ACC112 (cell line): ENCODE results near the gene MR1.

ENCODE experiments used
- H2AFZ ChIP-seq: fragments of 200-600 bp; sonication (generic); one replicate; pipeline ENCODE4 v1.6.0; 2017; ENCODE audit warnings: antibody characterized with exemption, low read length; ENCODE audit not compliant: unreplicated experiment
- H3K27ac ChIP-seq: fragments of 200-600 bp; sonication (generic); 2 replicates; pipeline ENCODE4 v1.5.1; 2014; ENCODE audit warnings: low read depth, mild to moderate bottlenecking, antibody characterized with exemption, low read length, moderate library complexity
- H3K27me3 ChIP-seq: fragments of 200-600 bp; sonication (generic); 2 replicates; pipeline ENCODE4 v1.6.1; 2014; ENCODE audit warnings: mild to moderate bottlenecking, antibody characterized with exemption, low read length, moderate library complexity, mixed read lengths; ENCODE audit not compliant: insufficient read depth
- H3K36me3 ChIP-seq: fragments of 200-600 bp; sonication (generic); 2 replicates; pipeline ENCODE4 v1.6.1; 2016; ENCODE audit warnings: mild to moderate bottlenecking, antibody characterized with exemption, low read length, moderate library complexity, mixed read lengths; ENCODE audit not compliant: insufficient read depth
- H3K4me1 ChIP-seq: fragments of 200-600 bp; sonication (generic); one replicate; pipeline ENCODE4 v1.6.1; 2016; ENCODE audit warnings: low read length, mixed read lengths; ENCODE audit not compliant: insufficient read depth, unreplicated experiment, control insufficient read depth
- H3K4me3 ChIP-seq: fragments of 200-600 bp; sonication (generic); 2 replicates; pipeline ENCODE4 v1.5.1; 2014; ENCODE audit warnings: mild to moderate bottlenecking, low read depth, low read length
- H3K79me2 ChIP-seq: fragments of 200-600 bp; sonication (generic); one replicate; pipeline ENCODE4 v1.6.0; 2016; ENCODE audit warnings: low read length; ENCODE audit not compliant: control insufficient read depth, unreplicated experiment, insufficient read depth

The MR1 gene

DNA sequence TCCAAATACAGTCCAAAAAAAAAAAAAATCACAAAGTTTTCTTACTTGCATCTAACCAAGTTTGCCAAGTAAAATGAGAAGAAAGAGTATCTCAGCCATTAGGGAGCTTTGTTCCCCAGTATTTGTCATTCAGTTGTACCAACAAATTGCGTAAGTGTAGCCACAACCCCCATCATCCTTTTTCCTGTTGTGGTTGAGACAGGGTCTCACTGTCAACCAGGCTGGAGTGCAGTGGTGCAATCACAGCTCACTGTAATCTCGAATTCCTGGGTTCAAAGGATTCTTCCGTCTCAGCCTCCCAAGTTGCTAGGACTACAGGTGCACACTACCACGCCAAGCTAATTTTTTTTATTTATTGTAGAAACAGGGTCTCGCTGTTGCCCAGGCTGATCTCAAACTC, 20.6 kb upstream of the MR1 start:
- Histone ChIP-seq H3K4me1 (peaks cover 16% of the 10 kb centered on the region), H3K36me3 (no peaks in the 10 kb centered on the region; the same call in 1 of the 2 replicates), H2AFZ (no peak overlapping the region), H3K79me2 (peaks cover 73% of the 10 kb centered on the region), H3K27me3 (no peaks in the 10 kb centered on the region), H3K27ac (no peak overlapping the region), H3K4me3 (no peak overlapping the region)

DNA sequence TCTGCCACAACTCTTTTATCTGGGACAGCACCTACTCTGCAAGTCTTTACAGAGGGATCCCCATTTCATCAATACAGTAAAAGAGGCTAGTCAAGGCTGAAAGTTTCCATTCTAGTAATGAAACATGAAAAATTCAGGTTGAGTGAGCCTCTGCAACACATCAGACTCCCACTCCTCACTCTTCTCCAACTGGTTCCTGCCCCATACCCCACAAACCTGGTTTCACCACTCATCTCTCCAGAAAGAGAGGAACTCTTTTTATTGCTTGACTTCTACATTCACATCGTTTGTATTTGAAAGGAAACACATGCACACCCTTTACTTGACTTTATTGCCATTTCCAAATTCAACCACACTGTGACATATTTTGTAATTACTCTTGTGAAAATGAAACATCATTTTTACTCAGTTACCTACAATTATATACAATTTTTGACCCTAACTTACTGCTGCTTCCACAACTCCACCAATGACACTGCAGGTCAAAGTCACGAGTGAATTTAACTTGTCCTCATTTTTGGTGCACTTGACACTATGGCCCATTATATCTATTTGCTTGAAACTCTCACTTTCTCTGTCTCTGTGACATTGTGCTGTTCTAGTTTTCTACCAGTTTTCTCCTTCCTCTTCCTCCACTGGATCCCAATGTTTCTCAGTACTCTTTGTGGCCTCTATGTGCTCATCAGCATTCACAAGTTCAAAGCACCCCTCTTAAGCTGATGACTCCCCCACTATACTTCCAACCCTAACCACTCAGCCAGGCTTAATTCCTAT, 19.1 kb upstream of the MR1 start:
- Histone ChIP-seq H3K4me1 (peaks cover 22% of the 10 kb centered on the region), H3K79me2 (peaks cover 82% of the 10 kb centered on the region), H3K4me3 (no peak overlapping the region), H3K36me3 (no peaks in the 10 kb centered on the region), H3K27me3 (no peaks in the 10 kb centered on the region), H3K27ac (no peak overlapping the region), H2AFZ (no peak overlapping the region)

DNA sequence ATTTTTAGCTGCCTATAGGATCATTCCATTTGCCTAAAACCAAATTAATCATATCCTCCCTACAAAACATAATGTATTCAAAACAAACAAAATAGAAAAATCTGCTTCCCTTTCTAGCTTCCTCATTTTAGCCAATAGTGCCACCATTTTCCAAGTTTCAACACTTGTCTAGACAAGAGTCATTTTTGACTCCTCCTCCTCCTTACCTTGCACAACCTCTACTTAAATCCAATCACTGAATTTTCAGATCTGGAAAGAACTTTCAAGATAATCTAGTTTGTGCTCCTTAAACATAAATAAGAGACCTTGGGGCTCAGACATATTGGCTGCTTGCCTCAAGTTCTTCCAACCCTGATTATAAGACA, 18.6 kb upstream of the MR1 start:
- no peak overlapping the region for H2AFZ ChIP-seq
- H3K4me3 ChIP-seq, result no peak overlapping the region
- no peak overlapping the region for H3K27ac ChIP-seq
- peaks cover 23% of the 10 kb centered on the region for H3K4me1 ChIP-seq
- no peaks in the 10 kb centered on the region for H3K36me3 ChIP-seq
- H3K27me3 ChIP-seq, result no peaks in the 10 kb centered on the region
- peaks cover 81% of the 10 kb centered on the region for H3K79me2 ChIP-seq

DNA sequence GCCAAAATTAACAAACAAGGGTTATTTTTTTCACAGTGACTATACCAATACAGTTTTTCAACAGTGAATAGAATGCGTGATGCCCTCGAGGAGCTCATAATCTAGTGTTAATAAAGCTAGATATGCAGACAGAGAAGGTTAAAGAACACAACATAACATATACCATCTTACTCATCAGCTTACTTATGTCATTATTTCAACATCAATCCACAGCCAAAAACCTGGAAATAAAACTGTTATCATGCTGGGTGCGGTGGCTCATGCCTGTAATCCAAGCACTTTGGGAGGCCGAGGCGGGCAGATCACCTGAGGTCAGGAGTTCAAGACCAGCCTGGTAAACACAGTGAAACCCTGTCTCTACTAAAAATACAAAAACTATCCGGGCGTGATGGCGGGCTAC, 17.2 kb upstream of the MR1 start:
- Histone ChIP-seq H2AFZ (no peak overlapping the region), H3K27ac (no peak overlapping the region), H3K36me3 (no peaks in the 10 kb centered on the region), H3K27me3 (no peaks in the 10 kb centered on the region), H3K4me1 (peaks cover 23% of the 10 kb centered on the region), H3K4me3 (no peak overlapping the region), H3K79me2 (peaks cover 90% of the 10 kb centered on the region)

DNA sequence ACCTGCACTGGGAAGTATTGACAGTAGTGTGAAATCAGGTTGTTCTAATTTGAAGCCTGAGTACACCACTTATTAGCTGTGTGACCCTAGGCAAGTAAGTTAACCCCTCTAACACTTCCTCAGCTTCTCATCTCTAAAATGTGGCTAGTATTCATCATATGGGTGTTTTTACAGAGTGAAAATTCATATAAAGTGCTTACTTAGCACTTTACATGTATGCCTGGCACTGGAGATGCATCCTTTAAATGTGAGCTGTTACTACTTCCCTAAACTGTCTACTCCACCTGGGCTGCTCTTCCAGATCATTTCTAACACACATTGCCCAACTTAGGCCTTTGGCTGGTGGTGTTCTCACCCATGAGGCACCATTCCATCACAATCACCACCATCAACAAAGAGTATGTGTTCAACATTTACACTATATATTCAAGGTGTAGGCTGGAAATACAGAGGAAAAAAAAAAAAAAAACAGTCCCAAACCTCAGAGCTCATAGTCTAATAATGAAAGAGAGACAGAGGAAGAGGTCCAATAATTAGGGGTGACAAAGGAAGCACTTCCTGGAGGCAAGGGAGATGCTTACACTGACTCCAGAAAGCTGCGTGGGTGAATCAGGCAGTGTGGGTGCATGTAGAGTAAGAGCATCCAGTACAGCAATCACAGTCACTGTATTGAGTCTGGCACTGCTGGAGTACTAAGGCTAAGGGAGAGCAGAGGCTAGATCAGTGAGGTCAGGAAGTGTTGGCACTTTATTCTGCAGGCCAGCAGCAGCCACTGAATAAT, 14.7 kb upstream of the MR1 start:
- H3K4me3 ChIP-seq, result no peak overlapping the region
- no peak overlapping the region for H2AFZ ChIP-seq
- peaks cover 68% of the 10 kb centered on the region for H3K79me2 ChIP-seq
- H3K27ac ChIP-seq, result no peak overlapping the region
- peaks cover 16% of the 10 kb centered on the region for H3K4me1 ChIP-seq
- H3K27me3 ChIP-seq, result no peaks in the 10 kb centered on the region
- no peaks in the 10 kb centered on the region for H3K36me3 ChIP-seq

DNA sequence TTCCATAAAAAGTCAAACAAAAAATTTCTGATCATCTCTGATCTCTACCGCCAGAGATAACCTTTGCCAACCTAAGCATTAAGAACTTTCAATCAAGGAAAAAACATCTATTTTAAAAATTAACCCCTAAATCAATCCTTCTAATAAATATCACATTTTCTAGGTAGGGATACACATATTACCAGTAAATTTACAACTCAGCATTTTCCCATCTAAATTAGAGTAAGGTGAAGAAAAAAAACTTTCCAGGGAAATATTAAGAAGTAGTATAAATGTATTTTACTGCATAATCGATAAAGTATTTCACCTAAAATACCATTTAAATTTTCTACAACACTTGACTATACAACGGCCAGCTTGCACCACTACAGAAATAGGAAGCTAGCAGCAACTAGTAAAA, 12.6 kb upstream of the MR1 start:
- H2AFZ ChIP-seq, result no peak overlapping the region
- H3K36me3 ChIP-seq, result no peaks in the 10 kb centered on the region
- peaks cover 49% of the 10 kb centered on the region for H3K79me2 ChIP-seq
- peak overlapping the region; percentile 85 for H3K4me3 ChIP-seq
- H3K4me1 ChIP-seq, result peaks cover 16% of the 10 kb centered on the region
- H3K27me3 ChIP-seq, result no peaks in the 10 kb centered on the region
- peak overlapping the region; percentile 66 for H3K27ac ChIP-seq

DNA sequence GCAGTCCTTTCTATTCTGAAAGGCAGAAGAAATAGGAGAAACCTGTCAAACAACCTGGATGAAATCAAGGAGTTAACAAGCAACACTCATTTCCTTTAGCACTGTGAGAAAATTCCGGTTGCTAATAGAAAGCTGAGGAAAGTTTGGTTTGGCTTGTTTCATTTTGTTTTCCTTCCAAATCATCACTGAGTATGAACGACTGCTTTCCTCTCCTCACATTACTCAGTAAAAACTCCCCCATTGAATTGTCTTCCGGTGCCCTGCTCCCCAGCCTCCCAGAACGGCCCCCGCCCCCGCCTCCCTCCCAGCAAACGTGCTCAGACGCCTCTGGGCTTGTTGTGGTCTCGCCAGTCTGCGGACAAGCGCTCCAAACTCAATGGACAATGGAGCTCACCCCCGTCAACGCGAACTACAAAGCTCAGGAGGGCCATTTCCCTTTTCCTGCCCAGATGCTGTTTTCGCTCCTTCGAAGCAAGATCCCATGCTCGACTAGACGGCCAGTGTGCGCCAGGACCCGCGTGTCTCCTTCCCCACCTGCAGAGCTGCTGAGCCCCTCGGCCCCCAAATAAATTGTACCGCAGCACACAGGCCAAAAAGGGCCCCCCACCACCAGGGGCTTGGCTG, 11.9 kb upstream of the MR1 start:
- Histone ChIP-seq H2AFZ (peak overlapping the region; percentile 86), H3K27ac (peak overlapping the region; percentile 66), H3K4me3 (peak overlapping the region; percentile 85), H3K79me2 (peaks cover 42% of the 10 kb centered on the region), H3K36me3 (no peaks in the 10 kb centered on the region), H3K27me3 (no peaks in the 10 kb centered on the region), H3K4me1 (peaks cover 16% of the 10 kb centered on the region)

DNA sequence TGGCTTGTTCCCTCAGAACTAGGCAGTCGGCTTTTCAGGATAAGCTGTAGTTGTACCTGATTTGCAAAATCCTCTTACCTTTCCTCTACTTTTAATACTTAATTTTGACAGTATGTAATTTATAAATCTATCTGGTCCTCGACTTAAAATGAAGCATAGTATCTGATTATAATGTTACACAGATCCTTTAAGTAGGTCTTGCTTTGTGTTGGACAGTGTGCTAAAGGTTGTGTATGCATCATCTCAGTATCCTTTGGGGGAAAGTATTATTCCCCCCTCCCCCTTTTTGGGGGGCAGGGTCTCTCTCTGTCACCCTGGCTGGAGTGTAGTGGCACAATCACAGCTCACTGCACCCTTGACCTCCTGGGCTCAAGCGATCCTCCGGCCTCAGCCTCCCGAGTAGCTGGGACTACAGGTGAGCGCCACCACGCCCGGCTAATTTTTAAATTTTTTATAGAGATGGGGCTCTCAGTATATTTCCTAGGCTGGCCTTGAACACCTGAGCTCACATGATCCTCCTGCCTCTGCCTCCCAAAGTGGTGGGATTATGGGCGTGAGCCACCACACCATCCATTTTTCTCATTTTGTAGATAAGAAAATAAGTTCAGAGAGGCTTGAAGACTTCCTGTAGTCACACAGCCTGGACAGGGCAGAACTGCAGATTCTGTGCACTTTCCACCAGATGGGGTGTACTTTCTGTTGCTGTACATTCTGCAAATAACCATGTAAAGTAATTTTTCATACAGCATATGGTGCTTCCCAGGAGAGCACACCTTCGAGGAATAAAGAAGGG, 10.3 kb upstream of the MR1 start:
- no peaks in the 10 kb centered on the region for H3K36me3 ChIP-seq
- H3K27me3 ChIP-seq, result no peaks in the 10 kb centered on the region
- H3K79me2 ChIP-seq, result peaks cover 30% of the 10 kb centered on the region
- peak overlapping the region; percentile 63 for H3K4me3 ChIP-seq
- no peak overlapping the region for H3K27ac ChIP-seq
- peaks cover 16% of the 10 kb centered on the region for H3K4me1 ChIP-seq
- peak overlapping the region; percentile 77 for H2AFZ ChIP-seq

DNA sequence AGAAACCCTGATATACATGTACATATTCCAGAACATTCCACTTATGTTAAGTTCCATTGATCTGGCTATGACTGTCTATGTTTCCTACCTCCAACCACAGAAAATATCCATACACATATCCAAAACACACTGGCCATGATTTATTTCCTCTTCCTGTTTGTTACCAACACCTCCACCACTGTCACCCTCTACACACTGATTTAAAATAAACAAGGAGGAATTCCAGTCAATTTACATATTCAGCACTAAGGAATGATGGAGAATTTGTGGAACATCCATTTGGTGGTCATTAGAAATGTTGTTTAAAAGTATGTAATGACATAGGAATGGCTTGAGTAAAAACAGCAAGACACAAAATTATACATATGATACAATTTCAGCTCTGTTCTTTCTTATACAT, 5.6 kb upstream of the MR1 start:
- Histone ChIP-seq H3K27me3 (no peaks in the 10 kb centered on the region), H3K79me2 (no peaks in the 10 kb centered on the region), H3K4me3 (no peak overlapping the region), H3K4me1 (peaks cover 4% of the 10 kb centered on the region), H3K36me3 (no peaks in the 10 kb centered on the region), H3K27ac (no peak overlapping the region), H2AFZ (peak overlapping the region; percentile 9)

DNA sequence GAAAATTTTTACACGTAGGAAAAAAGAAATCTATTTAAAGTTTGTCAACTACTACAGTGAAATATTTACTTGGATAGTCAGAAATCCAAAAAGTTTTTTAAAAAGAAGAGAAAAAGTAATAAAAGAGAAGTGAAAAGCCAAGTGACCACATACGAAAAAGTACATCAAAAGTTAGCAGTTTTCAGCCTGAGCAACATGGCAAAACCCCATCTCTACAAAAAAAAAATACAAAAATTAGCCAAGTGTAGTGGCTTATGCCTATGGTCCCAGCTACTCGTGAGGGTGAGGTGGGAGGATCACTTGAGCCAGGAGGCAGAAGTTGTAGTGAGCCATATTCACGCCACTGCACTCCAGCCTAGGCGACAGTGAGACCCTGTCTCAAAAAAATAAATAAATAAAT, 5.2 kb upstream of the MR1 start:
- H3K79me2 ChIP-seq, result no peaks in the 10 kb centered on the region
- no peak overlapping the region for H2AFZ ChIP-seq
- H3K4me3 ChIP-seq, result no peak overlapping the region
- no peaks in the 10 kb centered on the region for H3K36me3 ChIP-seq
- H3K27me3 ChIP-seq, result no peaks in the 10 kb centered on the region
- H3K4me1 ChIP-seq, result peaks cover 7% of the 10 kb centered on the region
- no peak overlapping the region for H3K27ac ChIP-seq
